Activated CD4-positive, CD25-positive, alpha-beta regulatory T cell treated with anti-CD3 and anti-CD28 coated beads, Interleukin-2, amount 50 U/mL, for 72 hours (primary cell): ENCODE results near the gene ZDHHC13.
A peak's percentile ranks its signal among the peaks of the same experiment; 100 is the strongest.

Experiments used
- DNase-seq: peaks from one replicate; pipeline ENCODE4 v3.0.0; 2021

Gene ZDHHC13, protein sequence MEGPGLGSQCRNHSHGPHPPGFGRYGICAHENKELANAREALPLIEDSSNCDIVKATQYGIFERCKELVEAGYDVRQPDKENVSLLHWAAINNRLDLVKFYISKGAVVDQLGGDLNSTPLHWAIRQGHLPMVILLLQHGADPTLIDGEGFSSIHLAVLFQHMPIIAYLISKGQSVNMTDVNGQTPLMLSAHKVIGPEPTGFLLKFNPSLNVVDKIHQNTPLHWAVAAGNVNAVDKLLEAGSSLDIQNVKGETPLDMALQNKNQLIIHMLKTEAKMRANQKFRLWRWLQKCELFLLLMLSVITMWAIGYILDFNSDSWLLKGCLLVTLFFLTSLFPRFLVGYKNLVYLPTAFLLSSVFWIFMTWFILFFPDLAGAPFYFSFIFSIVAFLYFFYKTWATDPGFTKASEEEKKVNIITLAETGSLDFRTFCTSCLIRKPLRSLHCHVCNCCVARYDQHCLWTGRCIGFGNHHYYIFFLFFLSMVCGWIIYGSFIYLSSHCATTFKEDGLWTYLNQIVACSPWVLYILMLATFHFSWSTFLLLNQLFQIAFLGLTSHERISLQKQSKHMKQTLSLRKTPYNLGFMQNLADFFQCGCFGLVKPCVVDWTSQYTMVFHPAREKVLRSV

GRCh38 chr11:19116971-19117759 is at the start of gene ZDHHC13:
ZDHHC13 (plus strand) TSS chr11:19117168; CDS start chr11:19117250, 82 bp downstream.
- peak; percentile 95 for DNase-seq

GRCh38 chr11:19071255-19071654 is 45.7 kb upstream of the ZDHHC13 start:
- DNase-seq, result peak; percentile 36

DNA sequence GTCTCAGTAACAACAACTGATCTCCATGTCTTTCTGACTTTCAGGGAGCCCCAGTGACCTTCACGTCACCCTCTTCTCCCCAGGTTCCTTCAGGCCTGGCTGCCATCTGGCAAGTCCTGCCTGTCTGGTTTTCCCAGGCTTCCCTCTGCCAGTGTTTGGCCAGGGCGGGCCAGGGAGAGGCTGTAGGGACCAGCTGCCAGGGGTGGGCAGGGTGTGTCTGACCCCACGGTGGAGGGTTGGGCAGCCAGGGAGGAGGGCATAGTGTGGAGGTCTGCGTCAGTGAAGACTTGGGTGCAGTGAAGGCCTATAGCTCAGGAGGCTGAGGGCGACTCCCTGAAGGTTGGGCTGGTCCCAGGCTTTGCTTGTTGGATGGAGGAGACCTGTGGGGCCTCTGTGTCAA is 44.5 kb upstream of the ZDHHC13 start:
- DNase-seq, result no peak

- DNase-seq, result no peak
These were observed 43.2 kb upstream of the ZDHHC13 start for GRCh38 chr11:19073454-19074415.

DNA sequence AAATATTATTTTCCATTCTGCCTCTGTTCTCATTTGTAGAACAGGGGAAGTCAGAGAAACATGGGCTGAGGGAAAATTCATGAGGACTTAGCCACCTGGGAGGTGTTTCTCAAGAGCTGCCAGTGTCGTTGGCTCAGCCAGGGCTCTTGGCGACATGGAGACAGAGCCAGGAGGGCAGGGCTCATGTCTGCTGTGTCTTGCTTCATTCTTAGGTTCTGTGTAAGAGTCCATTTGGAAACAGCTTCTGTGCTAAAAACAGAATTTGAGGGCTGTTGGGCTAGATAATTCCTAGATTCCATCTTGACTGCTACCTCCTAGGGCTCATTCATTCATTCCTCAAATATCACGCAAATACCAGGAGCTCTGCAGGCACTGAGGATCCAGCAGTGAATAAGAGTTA is 41.3 kb upstream of the ZDHHC13 start:
- DNase-seq, result no peak

DNA sequence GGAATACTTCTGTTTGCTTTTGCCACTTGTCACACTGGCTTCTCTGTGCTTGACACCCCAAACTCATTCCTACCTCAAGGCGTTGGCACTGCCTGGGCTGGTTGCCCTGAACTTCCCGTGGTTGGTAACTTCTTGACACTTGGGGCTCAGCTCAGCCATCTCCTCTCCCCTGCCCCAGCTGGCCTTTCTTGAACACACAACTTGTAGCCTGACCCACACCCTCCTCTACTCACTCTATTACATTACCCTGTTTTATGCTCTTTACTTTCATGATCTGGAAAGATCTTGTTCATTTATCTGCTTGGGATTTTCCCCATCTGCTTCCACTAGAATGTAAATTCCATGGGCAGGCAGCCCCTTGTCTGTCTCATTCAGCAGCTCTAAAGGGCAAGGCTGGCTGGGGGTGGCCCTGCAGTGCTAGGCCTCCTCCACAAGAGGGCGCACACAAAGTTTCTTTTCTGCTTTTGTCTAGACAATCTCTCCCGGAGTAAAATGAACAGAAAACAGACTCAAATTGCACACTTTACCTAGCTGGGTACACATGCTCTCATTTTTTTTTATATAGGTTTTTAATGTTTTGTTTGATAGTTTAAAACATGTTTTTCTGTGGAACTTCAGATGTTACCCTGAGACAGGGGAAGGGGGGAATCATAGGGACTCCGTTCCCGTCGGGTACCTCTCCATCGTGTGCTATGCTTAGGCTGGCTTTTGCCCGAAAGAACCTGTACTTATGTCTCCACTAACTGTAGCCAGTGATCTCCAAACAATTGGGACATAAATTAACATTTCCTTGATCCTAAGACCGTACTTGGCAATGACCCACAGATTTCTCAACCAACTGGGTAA is 40.0 kb upstream of the ZDHHC13 start:
- peak; percentile 71 for DNase-seq

DNA sequence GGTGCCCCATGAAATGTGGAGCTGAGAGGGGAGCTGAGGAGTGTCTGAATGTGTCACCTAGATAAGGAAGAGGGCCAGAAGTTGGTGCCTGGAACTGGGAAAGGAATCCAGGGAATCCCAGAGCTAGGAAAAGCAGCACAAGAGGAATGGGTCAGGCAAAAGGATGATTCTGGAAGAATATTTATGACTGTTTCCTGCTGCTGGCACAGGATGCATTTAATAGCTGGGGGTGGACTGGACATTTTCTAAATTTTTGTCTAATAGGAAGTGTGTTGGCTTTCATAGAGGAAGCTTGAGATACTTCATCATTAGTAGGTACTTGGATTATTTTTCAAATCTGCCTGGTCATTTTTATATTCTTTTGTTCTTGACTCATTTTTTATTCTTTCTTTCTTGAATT is 39.0 kb upstream of the ZDHHC13 start:
- no peak for DNase-seq

GRCh38 chr11:19079643-19080440 is 37.1 kb upstream of the ZDHHC13 start:
- no peak for DNase-seq

DNA sequence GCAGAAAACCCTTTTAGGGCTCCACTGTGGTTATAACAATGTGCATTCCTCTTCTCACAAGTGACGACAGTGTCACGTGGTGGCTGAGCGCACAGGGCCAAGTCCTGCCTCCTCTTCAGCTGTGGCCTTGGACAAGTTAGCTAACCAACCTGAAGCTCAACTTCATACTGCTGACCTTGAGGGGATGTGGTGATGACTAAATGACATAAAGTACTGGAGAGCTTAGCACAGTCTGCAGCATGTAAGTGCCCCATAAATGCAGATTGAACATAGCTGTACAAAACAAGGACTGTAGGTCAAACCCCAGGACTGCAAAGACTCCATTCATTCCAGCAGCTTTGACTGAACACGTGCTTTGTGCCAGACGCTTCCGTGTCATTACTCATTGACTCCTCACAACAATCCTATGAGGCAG is 36.4 kb upstream of the ZDHHC13 start:
- no peak for DNase-seq

- no peak for DNase-seq
These were observed 33.8 kb upstream of the ZDHHC13 start for GRCh38 chr11:19083166-19083565.

- no peak for DNase-seq
These were observed 32.2 kb upstream of the ZDHHC13 start for GRCh38 chr11:19084661-19085315.

- no peak for DNase-seq
These were observed 29.3 kb upstream of the ZDHHC13 start for GRCh38 chr11:19087658-19088057.

DNA sequence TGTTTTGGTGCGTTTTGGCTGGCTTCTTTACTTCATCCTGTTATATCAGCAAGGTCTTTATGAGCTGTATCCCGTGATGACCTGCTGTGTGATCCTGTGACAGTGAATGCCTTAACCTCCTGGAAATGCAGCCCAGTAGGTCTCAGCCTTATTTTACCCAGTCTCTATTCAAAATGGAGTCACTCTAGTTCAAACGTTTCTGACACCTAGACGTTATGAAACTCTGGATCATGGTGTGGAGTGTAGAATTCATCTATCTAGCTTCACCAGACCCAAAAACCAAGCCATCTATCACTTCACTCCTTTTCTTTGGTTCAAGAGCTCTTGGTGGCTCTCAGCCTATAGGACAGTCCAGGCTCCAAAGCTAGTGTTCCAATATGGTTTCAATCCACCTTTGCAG is 28.2 kb upstream of the ZDHHC13 start:
- DNase-seq, result no peak

DNA sequence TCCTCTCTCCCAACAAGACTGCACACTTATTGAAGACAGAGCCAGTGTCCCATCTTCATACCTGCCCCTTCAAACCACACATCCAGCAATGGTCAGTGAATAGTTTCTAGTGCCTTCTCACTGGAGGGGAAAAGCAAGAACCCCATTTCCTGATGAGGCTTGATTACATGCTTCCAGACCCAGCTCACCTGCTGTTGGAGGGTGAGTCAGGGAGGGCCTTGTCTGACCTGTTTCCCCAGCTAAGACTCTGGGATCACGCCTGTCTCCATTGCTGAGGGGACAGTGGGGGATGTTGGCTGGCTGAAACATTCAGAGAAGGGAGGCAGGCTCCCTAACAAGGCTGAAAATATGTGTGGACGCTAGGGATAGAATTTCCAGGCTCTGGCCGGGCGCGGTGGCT is 27.5 kb upstream of the ZDHHC13 start:
- no peak for DNase-seq

DNA sequence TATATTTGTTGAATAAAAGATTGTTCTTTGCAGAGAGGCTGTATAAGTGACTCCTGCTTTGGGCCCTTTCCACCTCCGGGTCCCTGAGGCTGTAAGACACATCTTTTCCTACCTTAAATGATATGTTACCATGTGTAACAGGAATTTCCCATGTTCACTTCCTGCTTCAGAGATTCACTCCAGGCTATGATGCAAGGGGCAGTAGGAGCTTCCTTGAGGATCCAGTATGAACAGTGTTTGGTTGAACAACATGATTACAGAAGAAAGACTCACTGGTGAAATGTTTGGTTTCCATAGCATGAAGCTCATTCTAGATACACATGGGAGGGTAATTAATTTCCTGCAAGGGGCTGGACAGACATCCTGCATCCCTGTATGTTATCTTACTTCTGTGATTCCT is 25.6 kb upstream of the ZDHHC13 start:
- no peak for DNase-seq

- no peak for DNase-seq
These were observed 24.6 kb upstream of the ZDHHC13 start for GRCh38 chr11:19092342-19092741.

- DNase-seq, result no peak
These were observed 24.1 kb upstream of the ZDHHC13 start for GRCh38 chr11:19092850-19093249.

DNA sequence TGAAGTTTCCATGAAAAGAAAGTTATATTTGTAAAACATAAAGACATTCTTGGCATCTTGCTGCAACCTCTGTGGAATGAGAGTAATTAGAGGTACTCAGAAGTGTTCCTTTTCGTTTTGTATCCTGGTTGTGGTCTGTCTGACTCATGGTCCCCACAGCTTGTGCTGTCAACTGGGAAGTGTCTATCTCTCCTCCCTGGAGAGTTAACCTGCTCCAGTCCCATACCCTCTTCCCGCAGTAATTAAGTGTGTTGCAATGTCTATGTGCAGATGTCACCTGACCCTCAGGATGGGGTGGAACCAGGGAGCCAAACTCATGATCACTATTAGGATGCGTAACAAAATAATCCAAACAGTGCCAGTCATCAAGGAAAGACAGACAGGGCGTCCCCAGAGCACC is 23.0 kb upstream of the ZDHHC13 start:
- no peak for DNase-seq

DNA sequence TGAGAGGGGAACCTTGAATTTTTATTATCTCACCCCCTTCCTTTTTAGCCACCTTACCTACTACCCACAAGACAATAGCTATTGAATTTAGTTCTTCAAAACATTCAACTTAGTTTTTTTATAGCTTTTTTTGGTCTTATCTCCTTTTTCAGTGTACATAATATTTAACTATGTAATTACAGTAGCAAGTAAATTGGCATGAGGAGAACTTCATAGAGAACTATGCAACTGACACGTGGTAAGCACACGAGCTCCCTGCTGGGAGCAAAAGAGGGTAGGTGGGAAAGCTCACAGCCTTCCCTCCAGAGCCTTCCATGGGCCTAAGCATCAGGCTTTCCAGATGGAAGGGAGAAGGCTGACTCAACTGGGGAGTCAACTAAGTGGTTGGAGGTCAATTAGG is 22.1 kb upstream of the ZDHHC13 start:
- DNase-seq, result no peak

GRCh38 chr11:19099093-19099492 is 17.9 kb upstream of the ZDHHC13 start:
- no peak for DNase-seq
